Stimulated activated CD8-positive, alpha-beta memory T cell treated with anti-CD3 and anti-CD28 coated beads, Interleukin-12 subunit alpha, Interleukin-12 subunit beta, amount 100 ng/mL, for 24 hours (primary cell): ENCODE data around the gene SCN4A.
"Not testable (repeated sequence)": the region's sequence is repeated elsewhere in the genome, so short reads cannot be mapped to it uniquely, and the experiment has no call there.

Experiments
- DNase-seq: peaks from one replicate; pipeline ENCODE4 v3.0.0-alpha.2; 2020; ENCODE audit errors: extremely low read depth

Gene SCN4A

DNA sequence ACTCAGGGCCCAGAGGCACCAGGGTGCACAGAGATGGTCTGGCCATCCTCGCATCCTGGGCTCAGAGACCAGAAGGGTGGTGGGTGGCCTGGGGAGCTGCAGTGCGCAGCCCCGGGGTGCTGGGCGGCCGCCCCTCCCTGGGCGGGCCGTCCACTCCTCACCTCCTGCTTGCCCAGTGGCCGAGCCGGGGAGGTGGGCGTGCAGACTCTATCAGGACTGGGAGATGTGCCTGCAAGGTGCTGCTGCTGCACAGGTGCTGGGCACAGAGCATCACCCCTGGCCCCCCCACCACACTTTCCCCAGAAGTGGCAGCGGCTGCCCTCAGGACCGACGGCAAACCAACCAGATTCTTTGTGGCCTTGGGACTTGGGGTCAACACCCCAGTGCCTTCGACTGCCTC lies at the start of gene SCN4A:
TSS of gene SCN4A (minus strand) at position 123 of the 400 bp plus-strand sequence. CDS start at position 46, 77 bp downstream.
- no peak for DNase-seq

DNA sequence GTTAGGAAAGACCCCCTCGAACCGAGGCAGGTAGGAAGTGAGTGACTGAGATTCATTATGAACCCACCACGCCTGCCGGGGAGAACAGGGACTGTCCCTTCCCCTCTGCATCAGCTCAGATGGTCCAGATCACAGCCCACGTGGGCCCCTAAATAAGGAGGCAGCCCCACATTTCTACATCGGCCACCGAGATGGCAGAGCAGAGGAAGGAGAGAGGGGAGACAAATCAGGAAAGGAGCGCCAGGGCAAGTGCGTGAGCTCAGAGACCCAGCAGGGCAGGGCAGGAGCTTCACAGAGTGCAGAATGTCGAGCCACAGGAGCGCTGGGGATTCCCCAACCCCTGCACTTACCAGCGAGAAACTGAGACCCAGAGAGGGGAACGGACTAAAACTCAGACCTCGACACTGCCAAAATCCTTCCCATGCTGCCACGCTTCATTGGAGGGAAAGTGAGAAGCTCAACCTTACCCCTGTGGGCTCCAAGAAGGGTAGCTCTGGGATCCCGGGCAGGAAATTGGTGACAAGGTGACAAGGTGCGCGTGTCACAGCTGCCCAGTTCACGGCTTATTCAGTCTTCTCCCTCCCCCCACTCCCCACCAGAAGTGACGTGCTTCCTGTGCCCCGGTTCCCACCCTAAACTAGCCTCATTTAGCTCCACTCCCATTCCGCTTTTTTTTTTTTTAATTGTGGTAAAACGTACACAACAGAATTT lies 47.5 kb upstream of the SCN4A start, which contains the start of gene ICAM2:
TSS of gene ICAM2 (minus strand) at position 578 of the 711 bp plus-strand sequence. CDS start 13,942 bp downstream, outside the sequence.
- DNase-seq = peak; percentile 78

GRCh38 chr17:64019551-64019961 lies 46.8 kb upstream of the SCN4A start:
- DNase-seq = not testable (repeated sequence)

DNA sequence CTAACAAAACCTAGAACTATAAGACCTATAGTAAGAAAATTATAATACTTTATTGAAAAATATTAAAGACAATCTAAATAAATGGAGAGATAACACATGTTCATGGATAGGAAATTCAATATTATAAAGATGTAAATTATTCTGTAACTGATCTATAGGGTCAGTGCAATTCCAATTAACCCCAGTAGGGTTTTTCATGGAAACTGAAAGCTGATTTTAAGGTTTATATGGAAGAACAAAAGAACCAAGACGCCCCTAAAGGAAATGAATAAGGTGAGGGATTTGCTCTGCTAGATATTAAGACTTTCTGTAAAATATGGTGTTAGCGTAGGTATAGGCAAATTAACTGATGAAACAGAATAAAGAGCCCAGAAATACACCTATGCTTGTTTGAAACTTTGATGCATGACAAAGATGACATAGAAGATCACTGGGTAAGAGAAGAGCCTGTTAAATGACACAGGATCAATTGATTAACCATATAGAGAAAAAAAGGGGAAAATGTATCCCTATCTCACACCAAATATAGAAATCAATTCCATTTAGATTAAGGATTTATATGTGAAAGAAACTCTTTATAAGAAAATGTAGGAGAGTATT lies 44.8 kb upstream of the SCN4A start:
- no peak for DNase-seq

- no peak for DNase-seq
These were observed 44.3 kb upstream of the SCN4A start for GRCh38 chr17:64016974-64017373.

- DNase-seq = no peak
These were observed 43.6 kb upstream of the SCN4A start for GRCh38 chr17:64016231-64016784.

DNA sequence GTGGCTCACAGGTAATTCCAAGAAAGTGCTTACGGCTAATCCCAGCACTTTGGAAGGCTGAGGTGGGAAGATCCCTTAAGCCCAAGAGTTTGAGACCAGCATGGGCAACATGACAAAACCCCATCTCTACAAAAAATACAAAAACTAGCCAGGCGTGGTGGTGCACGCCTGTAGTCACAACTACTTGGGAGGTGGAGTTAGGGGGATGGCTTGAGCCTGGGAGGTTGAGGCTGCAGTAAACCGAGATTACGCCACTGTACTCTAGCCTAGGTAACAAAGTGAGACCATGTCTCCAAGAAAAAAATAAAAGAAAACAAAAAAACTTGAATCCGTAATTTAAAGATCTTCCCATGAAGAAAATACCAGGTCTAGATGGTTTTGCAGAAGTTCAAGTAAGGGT lies 42.7 kb upstream of the SCN4A start:
- no peak for DNase-seq

DNA sequence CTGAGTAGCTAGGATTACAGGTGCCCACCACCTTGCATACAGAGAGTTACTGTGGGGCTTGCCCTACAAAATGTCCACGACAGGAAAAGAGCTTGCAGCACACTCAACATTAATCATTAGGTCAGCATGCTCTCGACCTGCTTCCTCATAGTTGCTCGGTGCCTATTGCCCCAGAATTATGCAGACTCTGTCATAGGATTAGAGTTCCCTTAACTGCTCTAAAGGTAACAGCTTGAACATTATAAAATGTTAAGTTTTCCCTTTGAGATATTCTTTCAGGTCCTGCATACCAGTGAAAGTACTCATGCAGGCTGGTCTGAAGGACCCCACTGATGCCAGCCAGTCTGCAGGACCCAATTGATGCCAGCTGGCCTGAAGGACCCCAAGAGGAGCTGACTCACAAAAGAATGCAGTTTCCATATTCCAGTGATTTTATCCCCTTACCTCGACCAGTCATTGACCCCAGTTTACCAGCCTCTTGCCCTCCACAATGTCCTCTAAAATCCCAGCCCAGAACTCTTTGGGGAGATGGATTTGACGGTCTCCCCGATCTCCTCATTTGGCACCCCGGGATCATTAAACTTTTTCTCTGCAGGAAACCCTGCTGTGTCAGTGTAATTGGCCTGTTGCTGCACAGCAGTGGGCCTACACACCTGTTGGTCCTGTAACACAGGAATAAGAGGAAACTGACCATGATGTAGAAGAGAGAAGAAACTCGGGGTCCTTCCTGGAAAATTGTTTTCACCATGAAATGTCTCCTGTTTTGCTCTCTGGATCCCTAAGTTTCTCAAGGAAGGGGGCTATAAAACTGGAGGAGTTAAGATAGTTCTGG lies 37.1 kb upstream of the SCN4A start:
- no peak for DNase-seq

DNA sequence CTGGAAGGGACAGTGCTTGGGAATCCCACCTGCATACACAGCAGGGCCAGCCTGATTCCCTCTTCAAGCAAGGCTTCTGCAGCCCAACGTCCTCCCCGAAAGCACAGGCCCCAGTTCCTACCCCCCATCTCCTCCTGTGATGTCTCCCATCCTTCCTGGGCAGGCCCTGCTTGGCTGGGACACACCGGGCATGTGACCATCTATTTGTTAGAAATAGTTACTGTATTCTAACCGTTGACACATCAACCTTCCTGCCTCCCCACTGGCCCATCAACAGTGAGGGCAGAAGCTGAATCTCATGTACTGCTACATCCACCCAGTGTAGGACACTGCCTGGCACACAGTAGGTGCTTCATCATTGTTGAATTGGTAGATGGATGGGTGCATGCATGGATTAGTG lies 36.1 kb upstream of the SCN4A start:
- DNase-seq = no peak

DNA sequence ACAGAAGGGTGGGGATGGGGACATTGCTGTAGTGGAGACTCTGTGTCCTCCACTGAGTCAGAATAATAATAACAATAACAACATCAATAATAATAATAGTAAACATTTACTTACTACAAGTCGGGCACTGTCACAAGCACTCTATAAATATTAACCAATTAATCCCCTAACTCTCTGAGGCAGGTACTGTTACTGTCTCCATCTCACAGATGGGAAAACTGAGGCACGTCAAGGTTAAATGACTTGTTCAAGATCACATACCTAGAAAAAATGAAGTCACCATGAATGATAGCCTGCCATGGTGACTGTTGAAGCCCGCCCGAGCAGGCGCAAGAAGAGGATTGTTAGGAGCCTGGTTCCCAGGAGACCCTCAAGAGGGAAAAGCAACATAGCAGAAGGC lies 35.6 kb upstream of the SCN4A start:
- DNase-seq = no peak

DNA sequence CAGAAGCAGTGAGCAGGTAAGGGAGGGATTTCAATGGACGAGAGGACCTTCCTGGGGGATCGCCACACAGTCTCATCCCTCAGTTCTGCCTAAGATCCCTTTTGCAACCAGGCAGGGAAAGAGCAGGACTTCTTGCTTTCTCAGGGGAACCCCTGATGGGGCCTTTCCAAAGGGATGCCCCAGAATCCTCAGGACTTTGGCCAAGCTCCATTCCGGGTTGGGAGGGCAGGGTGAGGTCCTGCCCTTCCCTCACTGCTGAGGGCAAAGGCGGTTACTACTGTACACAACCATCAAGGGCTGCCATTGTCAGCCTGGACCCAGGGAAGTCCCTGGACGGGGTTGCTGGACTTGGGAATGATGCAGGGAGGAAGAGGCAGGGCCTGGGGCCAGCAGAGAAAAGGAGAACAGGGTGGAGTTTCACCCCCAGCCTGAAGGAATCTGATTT lies 35.1 kb upstream of the SCN4A start:
- DNase-seq = no peak

DNA sequence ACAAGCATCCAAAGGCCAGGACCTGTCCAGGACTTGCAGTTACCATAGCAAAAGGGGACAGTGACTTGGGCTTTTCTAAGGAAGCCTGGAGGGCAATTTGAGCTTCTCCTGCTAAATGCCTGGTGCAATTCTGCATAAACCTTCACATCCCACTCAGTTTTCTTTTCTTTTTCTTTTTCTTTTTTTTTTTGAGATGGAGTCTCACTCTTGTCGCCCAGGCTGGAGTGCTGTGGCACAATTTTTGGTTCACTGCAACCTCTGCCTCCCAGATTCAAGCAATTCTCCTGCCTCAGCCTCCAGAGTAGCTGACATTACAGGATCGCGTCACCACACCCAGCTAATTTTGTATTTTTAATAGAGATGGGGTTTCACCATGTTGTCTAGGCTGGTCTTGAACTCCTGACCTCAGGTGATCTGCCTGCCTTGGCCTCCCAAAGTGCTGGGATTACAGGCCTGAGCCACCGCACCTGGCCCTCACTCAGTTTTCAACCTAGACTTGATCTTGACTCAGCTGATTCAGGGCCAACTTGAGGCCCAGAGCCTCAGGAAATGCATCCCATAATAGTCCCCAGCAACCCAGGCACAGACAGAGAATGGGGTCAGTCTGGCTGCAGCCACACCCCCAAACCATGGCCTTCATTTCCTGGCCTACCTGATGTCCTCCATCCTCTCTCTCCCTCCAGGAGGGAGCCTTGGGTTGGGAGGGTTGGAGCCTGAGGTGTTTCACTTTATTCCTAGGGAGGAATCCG lies 34.5 kb upstream of the SCN4A start:
- DNase-seq = not testable (repeated sequence)

GRCh38 chr17:64006361-64007088 lies 33.8 kb upstream of the SCN4A start:
- no peak for DNase-seq

GRCh38 chr17:64005734-64006167 lies 33.0 kb upstream of the SCN4A start:
- no peak for DNase-seq

DNA sequence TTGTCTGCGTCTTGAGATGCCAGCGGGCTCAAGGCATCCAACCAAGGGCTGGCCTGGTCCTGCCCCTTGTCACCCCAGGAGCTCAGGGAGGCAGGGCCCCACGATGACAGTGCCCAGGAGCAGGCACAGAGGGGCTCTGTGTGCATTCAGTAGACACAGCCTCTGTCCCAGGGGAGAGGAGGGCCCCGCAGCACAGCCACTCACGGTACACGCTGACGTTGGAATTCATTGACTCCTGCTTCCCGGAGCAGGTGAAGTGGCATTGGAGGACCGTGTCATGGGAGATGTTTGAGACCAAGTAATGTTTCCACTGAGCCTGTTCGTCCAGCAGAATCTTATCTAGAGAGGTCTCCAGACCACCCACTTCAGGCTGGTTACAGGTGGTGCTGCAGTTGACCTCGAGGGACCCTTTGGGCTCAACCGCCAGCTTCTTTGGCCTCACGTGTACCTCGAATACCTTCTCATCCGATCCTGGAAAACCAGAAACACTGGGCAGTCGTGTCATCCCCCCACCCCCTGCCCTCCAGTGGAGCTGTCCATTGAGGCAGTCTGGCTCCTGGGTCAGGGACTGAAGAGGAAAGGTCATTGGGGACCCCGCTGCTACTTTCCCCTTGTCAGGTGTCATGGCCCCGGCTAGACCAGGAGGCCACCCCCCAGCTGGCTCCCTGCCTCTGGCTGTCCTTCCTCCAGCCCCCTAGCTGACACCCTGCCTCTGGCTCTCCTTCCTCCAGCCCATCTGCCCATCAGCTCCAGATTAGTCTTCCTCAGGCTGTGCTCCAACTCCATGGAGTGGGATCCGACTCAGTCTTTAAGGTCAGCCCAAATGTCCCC lies 32.4 kb upstream of the SCN4A start:
- DNase-seq = no peak

DNA sequence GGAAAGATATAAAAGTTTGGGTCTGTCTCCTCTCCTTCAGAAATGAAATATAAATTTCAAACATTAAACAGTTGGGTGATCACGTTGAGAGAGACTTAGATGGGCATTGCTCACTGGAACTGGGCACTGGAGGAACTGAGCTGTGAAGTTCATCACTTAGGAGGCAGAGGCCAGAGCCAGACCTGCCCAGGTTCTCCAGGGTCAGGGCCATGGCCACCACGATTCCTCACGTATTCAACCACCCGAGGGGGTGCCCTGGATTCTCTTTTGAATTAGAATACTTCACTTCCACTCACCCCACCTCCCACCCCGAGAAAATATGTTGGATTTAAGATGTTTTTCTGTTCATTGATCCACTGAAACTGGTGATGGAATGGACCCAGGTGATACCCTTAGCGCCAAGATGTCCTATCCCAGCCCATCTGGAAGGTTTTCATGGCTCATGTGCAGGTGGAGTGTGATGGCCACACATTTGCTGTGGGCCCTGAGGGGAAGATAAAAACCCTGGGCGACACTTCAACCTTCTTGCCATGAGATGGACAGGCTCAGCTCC lies 31.6 kb upstream of the SCN4A start:
- DNase-seq = no peak

- DNase-seq = no peak
These were observed 30.9 kb upstream of the SCN4A start for GRCh38 chr17:64003526-64004121.

DNA sequence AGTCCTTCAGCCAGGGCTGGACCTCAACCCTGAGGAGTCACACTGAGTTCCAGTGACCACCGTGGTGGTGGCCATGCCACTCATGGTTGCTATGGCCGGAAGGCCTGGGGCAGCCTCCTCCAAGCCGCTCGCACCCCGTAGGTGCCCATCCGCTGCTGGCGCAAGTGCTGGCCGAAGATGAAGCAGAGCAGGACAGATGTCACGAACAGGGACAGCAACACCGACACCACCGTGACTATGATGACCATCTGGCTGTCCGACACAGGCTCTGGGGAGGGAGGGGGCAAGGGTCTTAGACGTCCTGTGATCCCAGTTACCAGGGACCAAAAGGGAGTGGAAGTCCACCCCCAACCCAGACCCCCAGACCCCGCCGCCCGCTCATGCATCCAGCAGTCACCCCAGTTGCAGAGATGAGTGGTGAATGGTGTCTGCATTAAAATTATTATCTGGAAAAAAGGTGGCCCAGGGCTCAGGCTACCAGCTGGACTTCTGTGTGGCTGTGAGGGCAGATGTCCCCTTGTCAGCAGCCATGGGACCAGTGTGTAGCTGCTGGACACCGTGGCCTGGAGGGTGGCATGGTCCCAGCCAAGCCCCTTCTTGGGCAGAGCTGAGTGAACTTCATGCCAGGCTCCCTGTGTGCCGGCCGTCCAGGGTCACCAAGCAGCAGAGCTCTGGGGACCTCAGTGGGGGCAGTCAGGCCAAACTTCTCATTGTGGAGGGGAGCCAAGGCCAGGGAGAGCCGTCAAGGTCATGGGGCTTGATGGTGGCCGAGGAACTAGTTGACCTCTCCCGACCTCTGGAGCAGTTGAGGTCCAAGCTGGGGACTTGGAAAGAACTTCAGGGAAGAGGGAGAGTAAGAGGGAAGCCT lies 30.2 kb upstream of the SCN4A start:
- DNase-seq = no peak
